ENCODE results near the gene MAP1B.

MAP1B gene

DNA sequence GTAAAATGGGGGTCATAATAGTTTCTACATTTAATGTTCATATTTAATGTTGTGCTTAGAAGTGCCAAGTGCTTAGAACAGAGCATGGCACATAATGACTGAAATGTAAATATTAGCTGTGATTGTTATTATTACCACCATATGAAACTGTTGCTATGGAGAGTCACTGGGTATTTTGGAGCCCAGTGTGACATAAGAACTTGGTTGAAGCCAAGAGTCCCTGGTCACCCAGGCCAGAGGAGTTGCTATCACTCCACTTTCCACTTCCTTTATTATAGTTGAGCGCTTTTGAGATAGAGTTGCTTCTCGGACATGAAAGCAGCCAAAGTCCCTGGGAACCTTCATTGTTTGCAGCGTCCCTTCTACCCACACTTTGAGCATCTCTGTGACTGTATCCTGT lies 77.1 kb downstream of the MAP1B start:
- no peak for DNase-seq (ENCODE audit: low read depth)
- TF ChIP-seq CTCF (IDR thresholded peaks at IDR 0.05; ENCODE audit: low read length, missing control alignments), result no peak
- no peak overlapping the region for H3K4me3 ChIP-seq (replicated peaks; ENCODE audit: low read depth, low read length)

DNA sequence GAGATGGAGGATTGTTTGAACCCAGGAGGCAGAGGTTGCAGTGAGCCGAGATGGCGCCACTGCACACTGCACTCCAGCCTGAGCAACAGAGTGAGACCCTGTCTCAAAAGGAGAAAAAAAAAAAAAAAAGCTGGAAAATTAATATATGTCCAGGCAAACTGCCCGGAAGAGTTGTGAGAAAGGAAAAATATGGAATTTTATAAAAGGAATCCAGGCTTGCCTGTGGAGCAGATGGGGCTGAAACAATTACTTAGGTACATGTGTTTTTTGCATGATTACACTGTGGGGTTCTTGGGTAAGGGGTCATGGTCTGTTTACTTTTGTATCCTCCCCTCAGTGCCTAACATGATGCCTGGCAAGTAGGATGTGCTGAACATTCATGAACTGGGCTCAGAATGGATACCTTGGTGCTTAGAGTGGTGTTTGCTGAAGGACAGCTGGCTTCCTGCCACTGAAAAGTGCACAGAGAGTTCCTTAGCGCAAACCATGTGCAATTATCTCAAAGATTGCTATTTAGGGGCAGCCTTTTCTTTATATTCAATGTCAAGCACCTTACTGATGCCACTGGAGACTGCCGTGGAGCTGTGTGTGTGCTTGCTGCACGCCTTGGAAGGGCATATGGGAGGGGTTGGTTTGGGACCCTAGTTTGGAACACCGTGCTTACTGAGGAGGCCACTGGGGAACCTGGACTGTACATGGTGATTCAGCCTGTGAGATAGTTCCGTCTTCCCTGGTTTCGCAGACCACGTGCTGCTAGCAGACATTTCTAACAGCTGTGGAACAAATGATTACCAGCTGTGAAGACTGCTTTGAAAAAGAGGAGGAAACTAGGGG lies 78.4 kb downstream of the MAP1B start:
- DNase-seq (ENCODE audit: low read depth), result no peak
- no peak for TF ChIP-seq CTCF (IDR thresholded peaks at IDR 0.05; ENCODE audit: low read length, missing control alignments)

DNA sequence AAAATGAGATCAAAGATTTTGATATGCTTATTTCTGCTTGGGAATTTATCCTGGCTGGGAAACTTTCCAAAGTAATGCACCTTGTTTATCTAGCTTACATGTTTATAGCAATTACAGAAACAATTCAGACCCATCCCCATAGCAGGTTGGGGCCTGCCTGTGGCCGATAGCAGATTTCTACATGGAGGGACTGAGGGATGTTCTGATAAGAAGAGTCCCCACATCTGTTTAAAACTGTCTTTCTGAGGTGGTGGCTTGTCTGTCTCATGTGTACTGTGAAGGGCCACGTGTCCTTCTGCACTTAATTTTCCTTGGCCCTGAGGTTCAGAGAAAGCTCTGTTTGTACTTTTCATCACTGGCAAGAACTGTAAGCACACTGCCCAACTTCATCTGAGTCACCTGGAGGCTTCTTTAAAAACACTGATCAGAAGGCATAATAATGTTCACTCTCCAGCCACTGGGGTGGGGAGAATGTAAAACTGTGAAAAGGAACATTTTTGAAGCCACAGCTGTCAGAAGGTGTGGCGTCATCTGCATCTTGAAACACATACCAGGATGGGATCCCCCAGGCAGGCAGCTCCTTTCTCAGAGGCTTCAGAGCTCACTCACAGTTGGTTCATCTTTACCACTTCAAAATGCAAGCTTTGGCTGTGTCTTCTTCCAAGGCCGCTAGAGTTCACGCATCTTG lies 80.3 kb downstream of the MAP1B start:
- no peak for TF ChIP-seq CTCF (IDR thresholded peaks at IDR 0.05; ENCODE audit: low read length, missing control alignments)
- no peak for DNase-seq (ENCODE audit: low read depth)
- H3K4me3 ChIP-seq (replicated peaks; ENCODE audit: low read depth, low read length), result no peak overlapping the region

More for the DNA sequence above, 78.4 kb downstream of the MAP1B start:
- H3K4me3 ChIP-seq (replicated peaks; ENCODE audit: low read depth, low read length), result no peak overlapping the region

DNA sequence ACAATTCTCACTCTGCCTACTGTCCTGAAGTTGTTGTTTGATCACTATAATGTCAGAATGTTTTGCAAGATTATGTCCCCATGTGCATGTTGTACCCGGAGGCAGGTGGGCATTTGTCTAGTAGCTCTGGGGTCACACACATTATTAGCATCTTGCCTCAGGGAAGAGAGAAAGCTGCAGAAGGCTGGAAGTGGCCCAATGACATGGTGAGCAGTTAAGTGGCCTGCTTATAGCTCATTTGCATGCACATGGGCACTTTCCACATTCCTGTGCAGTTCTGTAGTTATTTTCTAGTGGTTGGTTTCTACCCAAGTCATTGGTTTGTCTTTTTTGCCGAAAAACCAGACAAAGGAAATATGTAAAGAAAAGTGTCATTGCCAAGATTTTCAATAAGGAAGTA lies 80.9 kb downstream of the MAP1B start:
- no peak overlapping the region for H3K4me3 ChIP-seq (replicated peaks; ENCODE audit: low read depth, low read length)
- no peak for DNase-seq (ENCODE audit: low read depth)
- TF ChIP-seq CTCF (IDR thresholded peaks at IDR 0.05; ENCODE audit: low read length, missing control alignments), result no peak

- DNase-seq (ENCODE audit: low read depth), result no peak
- TF ChIP-seq CTCF (IDR thresholded peaks at IDR 0.05; ENCODE audit: low read length, missing control alignments), result no peak
- H3K4me3 ChIP-seq (replicated peaks; ENCODE audit: low read depth, low read length), result no peak overlapping the region
Measured at GRCh38 chr5:72189146-72189545, 81.9 kb downstream of the MAP1B start.

DNA sequence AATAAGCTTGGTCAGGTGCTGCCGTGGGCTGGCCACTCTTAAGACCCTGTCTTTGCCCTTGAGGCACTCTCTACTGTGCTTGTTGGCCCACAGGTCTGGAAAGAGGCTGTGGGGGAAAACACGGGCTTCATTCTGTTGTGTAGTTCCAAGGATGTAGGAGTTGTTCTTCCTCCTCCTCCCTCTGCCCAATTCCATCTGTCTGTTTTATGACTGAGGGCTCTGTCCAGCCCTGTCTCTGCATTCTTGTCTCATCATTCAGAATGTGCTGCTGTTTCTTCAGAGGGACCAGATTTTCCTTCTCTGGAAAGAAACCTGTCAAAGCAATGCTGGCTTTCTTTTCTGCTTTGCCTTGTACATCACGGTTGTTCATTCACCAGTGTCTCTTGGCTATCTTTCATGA lies 84.1 kb downstream of the MAP1B start:
- DNase-seq (ENCODE audit: low read depth), result no peak
- no peak overlapping the region for H3K4me3 ChIP-seq (replicated peaks; ENCODE audit: low read depth, low read length)
- TF ChIP-seq CTCF (IDR thresholded peaks at IDR 0.05; ENCODE audit: low read length, missing control alignments), result no peak
